Measurements from ENCODE around the gene PTER.

DNA sequence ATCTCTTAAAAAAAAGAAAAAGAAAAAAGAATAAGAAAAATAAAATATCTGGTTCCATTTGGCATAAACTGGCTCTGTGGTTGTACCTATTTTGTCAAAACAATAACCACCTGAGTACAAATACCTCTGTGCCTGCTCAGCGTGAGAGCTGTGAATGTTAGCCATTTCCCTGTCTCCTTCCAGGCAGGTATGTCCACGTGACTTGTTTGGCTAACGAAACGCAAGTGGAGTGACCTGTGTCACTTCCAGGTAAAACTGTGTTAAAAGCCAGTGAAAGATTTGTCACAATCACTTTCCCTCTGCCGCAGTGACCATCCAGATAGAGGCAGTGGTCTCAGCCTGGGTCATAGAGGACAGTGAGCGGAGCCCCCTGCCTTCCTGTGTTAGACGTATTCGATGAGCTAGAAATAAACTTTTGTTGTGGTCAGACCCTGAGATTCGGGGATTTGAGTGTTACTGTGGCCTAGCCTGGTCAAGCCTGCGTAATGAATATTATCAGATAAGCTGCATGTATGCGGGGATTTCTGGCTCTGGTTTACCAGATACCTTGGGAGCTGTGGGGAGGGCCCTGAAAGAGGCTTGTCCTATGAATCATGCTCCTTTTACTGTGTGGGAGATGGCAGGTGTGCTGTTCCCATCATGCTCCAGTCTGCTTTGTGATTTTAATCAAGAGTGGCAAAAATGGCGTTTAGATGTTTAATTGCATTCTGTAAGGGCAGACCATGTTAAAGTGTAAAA lies 3.8 kb downstream of the PTER start:
- TF ChIP-seq POLR2AphosphoS5 (IDR thresholded peaks at IDR 0.05; ENCODE audit: borderline replicate concordance, low read depth, low read length) (no peak), EZH2 (IDR thresholded peaks at IDR 0.05) (no peak)
